CD4-positive, alpha-beta memory T cell (primary cell): ENCODE data around the gene CELF4. TPM values are rescaled to one million over a fixed set of nuclear protein-coding genes. Genes with fewer than 3 reads are reported as not detected.

ENCODE experiments used
- CTCF ChIA-PET: fragments of 350-600 bp; sonication (Branson Sonifier 250); formaldehyde crosslinking; loops from one replicate; lab custom pipeline; 2021; ENCODE audit warnings: inconsistent platforms; ENCODE audit not compliant: partially characterized antibody; lab: Charles Lee
- POLR2A ChIA-PET: fragments of 350-600 bp; sonication (Branson Sonifier 250); formaldehyde crosslinking; loops from one replicate; lab custom pipeline; 2021; ENCODE audit not compliant: partially characterized antibody; lab: Charles Lee
- DNase-seq, 5 donors: peaks; one replicate each; pipeline versions ENCODE4 v3.0.0 to v3.0.0-alpha.2; 2020 to 2022; ENCODE audit warnings: mixed read lengths in 1 of 5
- H3K27ac ChIP-seq: one replicate; pipeline ENCODE4 v1.7.0; 2013; ENCODE audit warnings: low read depth, low read length
- H3K27me3 ChIP-seq: 2 replicates; pipeline ENCODE4 v1.7.0; 2013; ENCODE audit warnings: mild to moderate bottlenecking, low read length, moderate library complexity; ENCODE audit not compliant: insufficient read depth
- H3K36me3 ChIP-seq: 2 replicates; pipeline ENCODE4 v1.7.0; 2013; ENCODE audit warnings: mild to moderate bottlenecking, low read length, moderate library complexity; ENCODE audit not compliant: insufficient read depth
- H3K4me1 ChIP-seq: 2 replicates; pipeline ENCODE4 v1.7.0; 2013; ENCODE audit warnings: mild to moderate bottlenecking, low read length, moderate library complexity; ENCODE audit not compliant: insufficient read depth
- H3K4me3 ChIP-seq, 2 donors: one replicate each; pipeline ENCODE4 v1.7.0; 2013; ENCODE audit warnings: low read length in 2 of 2, mild to moderate bottlenecking in 1 of 2
- H3K9me3 ChIP-seq, 2 donors: one replicate each; pipeline ENCODE4 v1.7.0; 2013; ENCODE audit warnings: low read length in 2 of 2, control low read depth in 1 of 2; ENCODE audit not compliant: control insufficient read depth in 1 of 2
- H3K27ac Mint-ChIP-seq, 7 donors: one replicate each; pipeline ENCODE4 v1.8.0; 2020 to 2021; ENCODE audit warnings: mixed read lengths in 7 of 7, mild to moderate bottlenecking in 6 of 7, inconsistent platforms in 3 of 7, moderate library complexity in 3 of 7
- H3K27me3 Mint-ChIP-seq, 2 donors: one replicate each; pipeline ENCODE4 v1.8.0; 2020 to 2021; ENCODE audit warnings: mixed read lengths in 2 of 2
- H3K36me3 Mint-ChIP-seq, 2 donors: one replicate each; pipeline ENCODE4 v1.8.0; 2020 to 2021; ENCODE audit warnings: mixed read lengths in 2 of 2, inconsistent platforms in 1 of 2, mild to moderate bottlenecking in 1 of 2
- H3K4me1 Mint-ChIP-seq, 4 donors: one replicate each; pipeline ENCODE4 v1.8.0; 2020 to 2021; ENCODE audit warnings: mixed read lengths in 4 of 4, mild to moderate bottlenecking in 1 of 4
- H3K4me3 Mint-ChIP-seq, 8 donors: one replicate each; pipeline ENCODE4 v1.8.0; 2020 to 2021; ENCODE audit warnings: mixed read lengths in 8 of 8, mild to moderate bottlenecking in 7 of 8, moderate library complexity in 6 of 8, inconsistent platforms in 3 of 8
- H3K9me3 Mint-ChIP-seq, 8 donors: one replicate each; pipeline ENCODE4 v1.8.0; 2020 to 2021; ENCODE audit warnings: mixed read lengths in 8 of 8, mild to moderate bottlenecking in 5 of 8, inconsistent platforms in 3 of 8, moderate library complexity in 1 of 8
- intact Hi-C: fragments of 100-400 bp; cut with micrococcal nuclease; formaldehyde crosslinking; loops from one replicate; pipeline ENCODE4 v1.15.1; 2023
- polyA plus RNA-seq, 2 donors: library from polyadenylated mRNA; unstranded; fragments of 300-500 nt; fragmentation: Illumina TruSeq; gene quantifications; one replicate each; pipeline ENCODE4 v1.2.3, GENCODE V29; 2021
- total RNA-seq, 2 experiments: library from RNA; stranded (reverse); gene quantifications; one replicate each; pipeline ENCODE4 v1.2.3, GENCODE V29; 2021

The CELF4 gene
- total and polyA plus RNA-seq, 4 experiments from 2014 or later = 0.23 TPM; not detected in 3

GRCh38 chr18:37598966-37599896, 33.6 kb upstream of the CELF4 start:
- no peaks in the 10 kb centered on the region for H3K27me3 Mint-ChIP-seq
- H3K4me1 ChIP-seq = no peaks in the 10 kb centered on the region
- H3K27me3 ChIP-seq = no peaks in the 10 kb centered on the region
- H3K4me1 Mint-ChIP-seq = no peaks in the 10 kb centered on the region
- no peaks in the 10 kb centered on the region for H3K9me3 ChIP-seq
- H3K4me3 Mint-ChIP-seq = no peak overlapping the region
- DNase-seq = no peak
- intact Hi-C loops = no loop called here
- H3K9me3 Mint-ChIP-seq = peaks cover 0 to 15% (median 3%) of the 10 kb centered on the region in 8 donors
- POLR2A ChIA-PET = no interaction called here
- CTCF ChIA-PET = no interaction called here
- H3K27ac ChIP-seq = no peak overlapping the region
- no peaks in the 10 kb centered on the region for H3K36me3 ChIP-seq
- no peaks in the 10 kb centered on the region for H3K36me3 Mint-ChIP-seq
- no peak overlapping the region for H3K4me3 ChIP-seq
- H3K27ac Mint-ChIP-seq = no peak overlapping the region

GRCh38 chr18:37598396-37598795, 32.8 kb upstream of the CELF4 start:
- no peak overlapping the region for H3K27ac Mint-ChIP-seq
- H3K4me1 ChIP-seq = no peaks in the 10 kb centered on the region

GRCh38 chr18:37590346-37590745, 24.7 kb upstream of the CELF4 start:
- peaks cover 0 to 3% (median 2%) of the 10 kb centered on the region in 8 donors for H3K9me3 Mint-ChIP-seq
- H3K27me3 Mint-ChIP-seq = no peaks in the 10 kb centered on the region
- no peak overlapping the region for H3K27ac Mint-ChIP-seq
- Histone ChIP-seq H3K36me3 (no peaks in the 10 kb centered on the region), H3K9me3 (no peaks in the 10 kb centered on the region), H3K27me3 (no peaks in the 10 kb centered on the region), H3K27ac (no peak overlapping the region), H3K4me1 (no peaks in the 10 kb centered on the region), H3K4me3 (no peak overlapping the region)
- no peak for DNase-seq
- H3K4me1 Mint-ChIP-seq = no peaks in the 10 kb centered on the region
- no peak overlapping the region for H3K4me3 Mint-ChIP-seq
- no peaks in the 10 kb centered on the region for H3K36me3 Mint-ChIP-seq
- CTCF ChIA-PET = no interaction called here
- intact Hi-C loops = no loop called here
- POLR2A ChIA-PET = no interaction called here

More at GRCh38 chr18:37598396-37598795, 32.8 kb upstream of the CELF4 start:
- Mint-ChIP-seq H3K4me3 (no peak overlapping the region), H3K36me3 (no peaks in the 10 kb centered on the region), H3K9me3 (peaks cover 0 to 11% (median 2%) of the 10 kb centered on the region in 8 donors), H3K27me3 (no peaks in the 10 kb centered on the region), H3K4me1 (no peaks in the 10 kb centered on the region)
- H3K27ac ChIP-seq = no peak overlapping the region
- intact Hi-C loops = no loop called here
- no peak overlapping the region for H3K4me3 ChIP-seq
- DNase-seq = no peak
- ChIA-PET POLR2A (no interaction called here), CTCF (no interaction called here)
- H3K9me3 ChIP-seq = no peaks in the 10 kb centered on the region
- no peaks in the 10 kb centered on the region for H3K36me3 ChIP-seq
- no peaks in the 10 kb centered on the region for H3K27me3 ChIP-seq

GRCh38 chr18:37588289-37588688, 22.7 kb upstream of the CELF4 start:
- no peak overlapping the region for H3K27ac Mint-ChIP-seq
- Histone ChIP-seq H3K27ac (no peak overlapping the region), H3K4me1 (no peaks in the 10 kb centered on the region), H3K36me3 (no peaks in the 10 kb centered on the region), H3K27me3 (no peaks in the 10 kb centered on the region), H3K9me3 (no peaks in the 10 kb centered on the region), H3K4me3 (no peak overlapping the region)
- DNase-seq = no peak
- H3K4me3 Mint-ChIP-seq = no peak overlapping the region
- no peaks in the 10 kb centered on the region for H3K4me1 Mint-ChIP-seq
- intact Hi-C loops = no loop called here
- CTCF ChIA-PET = no interaction called here
- POLR2A ChIA-PET = no interaction called here
- H3K9me3 Mint-ChIP-seq = peaks cover 0 to 7% (median 2%) of the 10 kb centered on the region in 8 donors
- H3K36me3 Mint-ChIP-seq = no peaks in the 10 kb centered on the region
- H3K27me3 Mint-ChIP-seq = no peaks in the 10 kb centered on the region

GRCh38 chr18:37586656-37587225, 21.1 kb upstream of the CELF4 start:
- POLR2A ChIA-PET = no interaction called here
- H3K27me3 Mint-ChIP-seq = peaks cover 0 to 2% of the 10 kb centered on the region in 2 donors
- H3K4me1 Mint-ChIP-seq = no peaks in the 10 kb centered on the region
- H3K36me3 ChIP-seq = no peaks in the 10 kb centered on the region
- H3K4me3 Mint-ChIP-seq = no peak overlapping the region
- H3K27me3 ChIP-seq = no peaks in the 10 kb centered on the region
- intact Hi-C loops = no loop called here
- H3K9me3 ChIP-seq = no peaks in the 10 kb centered on the region
- H3K9me3 Mint-ChIP-seq = peaks cover 0 to 6% (median 3%) of the 10 kb centered on the region in 8 donors
- no peak for DNase-seq
- H3K27ac ChIP-seq = no peak overlapping the region
- H3K4me1 ChIP-seq = no peaks in the 10 kb centered on the region
- H3K27ac Mint-ChIP-seq = no peak overlapping the region
- no peak overlapping the region for H3K4me3 ChIP-seq
- no peaks in the 10 kb centered on the region for H3K36me3 Mint-ChIP-seq
- CTCF ChIA-PET = no interaction called here

GRCh38 chr18:37584952-37585695, 19.5 kb upstream of the CELF4 start:
- Histone ChIP-seq H3K27me3 (no peaks in the 10 kb centered on the region), H3K36me3 (no peaks in the 10 kb centered on the region), H3K4me1 (no peaks in the 10 kb centered on the region), H3K4me3 (no peak overlapping the region), H3K9me3 (no peaks in the 10 kb centered on the region), H3K27ac (no peak overlapping the region)
- Mint-ChIP-seq H3K4me1 (no peaks in the 10 kb centered on the region), H3K27ac (no peak overlapping the region), H3K9me3 (peaks cover 0 to 6% (median 3%) of the 10 kb centered on the region in 8 donors), H3K36me3 (no peaks in the 10 kb centered on the region), H3K27me3 (peaks cover 1 to 4% of the 10 kb centered on the region in 2 donors), H3K4me3 (no peak overlapping the region)
- no peak for DNase-seq
- intact Hi-C loops = no loop called here
- ChIA-PET CTCF (no interaction called here), POLR2A (no interaction called here)

- ChIA-PET POLR2A (no interaction called here), CTCF (no interaction called here)
- intact Hi-C loops = no loop called here
- Histone ChIP-seq H3K27me3 (no peaks in the 10 kb centered on the region), H3K27ac (no peak overlapping the region), H3K9me3 (no peaks in the 10 kb centered on the region), H3K4me3 (no peak overlapping the region), H3K36me3 (no peaks in the 10 kb centered on the region), H3K4me1 (no peaks in the 10 kb centered on the region)
- H3K4me1 Mint-ChIP-seq = no peaks in the 10 kb centered on the region
- no peak overlapping the region for H3K27ac Mint-ChIP-seq
- H3K36me3 Mint-ChIP-seq = no peaks in the 10 kb centered on the region
- peaks cover 1 to 4% of the 10 kb centered on the region in 2 donors for H3K27me3 Mint-ChIP-seq
- H3K9me3 Mint-ChIP-seq = peaks cover 0 to 6% (median 2%) of the 10 kb centered on the region in 8 donors
- no peak for DNase-seq
- H3K4me3 Mint-ChIP-seq = no peak overlapping the region
Measured at GRCh38 chr18:37584217-37584616, 18.6 kb upstream of the CELF4 start.
